Stimulated activated CD8-positive, alpha-beta memory T cell treated with anti-CD3 and anti-CD28 coated beads, Interleukin-2, amount 100 ng/mL, for 1 hour (primary cell): Measurements from ENCODE around the gene IKZF4.

Source experiments
- DNase-seq, 2 donors: peaks; one replicate each; pipeline ENCODE4 v3.0.0-alpha.2; 2020; ENCODE audit warnings: low read depth in 2 of 2

Gene IKZF4

GRCh38 chr12:56082967-56083366 lies 62.1 kb downstream of the IKZF4 start:
- DNase-seq, result no peak

GRCh38 chr12:56084958-56085543 lies 64.2 kb downstream of the IKZF4 start:
- no peak for DNase-seq

GRCh38 chr12:56086096-56086495 lies 65.3 kb downstream of the IKZF4 start:
- DNase-seq, result no peak

- DNase-seq, result no peak
These were observed 65.8 kb downstream of the IKZF4 start for GRCh38 chr12:56086608-56087007.

- no peak for DNase-seq
These were observed 66.4 kb downstream of the IKZF4 start for GRCh38 chr12:56087220-56087619.
